ENCODE results near the gene FREM2.

FREM2 gene

DNA sequence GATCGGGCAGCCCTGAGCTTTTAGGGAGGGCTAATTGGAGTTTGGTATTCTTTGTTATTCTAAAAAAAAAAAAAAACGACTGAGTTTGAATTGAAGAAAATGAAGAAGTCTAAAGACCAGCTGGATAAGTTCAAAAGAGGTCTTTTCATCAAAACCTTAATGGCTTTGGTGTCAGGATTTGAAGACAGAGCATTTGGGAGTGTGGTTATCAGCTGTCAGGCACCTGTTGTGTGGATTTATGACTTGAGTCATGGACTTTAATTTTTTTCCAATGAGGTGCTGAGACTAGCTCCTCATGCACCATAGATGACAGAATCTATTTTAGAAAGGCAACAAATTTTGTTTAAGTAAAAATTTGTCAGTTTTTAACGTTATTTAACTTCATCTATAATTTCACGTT, 72.5 kb downstream of the FREM2 start:
- DNase-seq (ENCODE audit: low read depth in 2 of 2), result no peak

- DNase-seq (ENCODE audit: low read depth in 2 of 2), result no peak
These were observed 76.8 kb downstream of the FREM2 start for GRCh38 chr13:38763446-38764381.

DNA sequence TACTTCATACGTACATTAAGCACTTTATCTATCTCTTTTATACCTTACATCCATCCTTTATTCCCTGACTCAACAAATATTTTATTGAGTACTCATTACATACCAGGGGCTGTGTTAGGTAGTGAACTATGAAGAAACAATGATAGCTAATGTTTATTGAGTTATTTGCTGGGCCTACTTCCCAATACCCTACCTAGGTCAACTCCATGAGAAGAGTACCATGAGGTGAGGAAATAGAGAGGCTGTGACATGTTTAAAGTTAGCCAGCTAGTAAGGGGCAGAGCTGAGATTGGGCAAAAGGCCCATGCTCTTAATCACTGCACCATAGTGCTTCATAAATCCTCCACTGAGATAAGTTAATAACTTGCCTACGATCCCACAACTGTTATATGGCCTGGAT, 79.9 kb downstream of the FREM2 start:
- DNase-seq (ENCODE audit: low read depth in 2 of 2), result no peak

GRCh38 chr13:38767506-38768265, 80.8 kb downstream of the FREM2 start:
- no peak for DNase-seq (ENCODE audit: low read depth in 2 of 2)

DNA sequence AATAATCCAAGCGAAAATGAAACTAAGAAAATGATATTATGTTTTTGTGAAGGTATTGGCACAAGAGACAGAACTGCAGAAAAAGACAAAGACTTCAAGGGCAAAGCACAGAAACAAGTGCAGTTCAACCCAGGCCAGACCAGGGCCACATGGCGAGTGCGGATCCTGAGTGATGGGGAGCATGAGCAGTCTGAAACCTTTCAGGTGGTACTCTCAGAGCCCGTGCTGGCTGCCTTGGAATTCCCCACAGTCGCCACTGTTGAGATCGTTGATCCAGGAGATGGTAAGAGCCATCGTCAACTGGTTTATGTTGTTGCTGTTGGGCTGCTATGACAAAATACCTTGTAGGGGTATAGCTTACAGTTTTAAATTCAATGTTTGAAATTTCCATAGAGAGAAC, 82.6 kb downstream of the FREM2 start:
- no peak for DNase-seq (ENCODE audit: low read depth in 2 of 2)

DNA sequence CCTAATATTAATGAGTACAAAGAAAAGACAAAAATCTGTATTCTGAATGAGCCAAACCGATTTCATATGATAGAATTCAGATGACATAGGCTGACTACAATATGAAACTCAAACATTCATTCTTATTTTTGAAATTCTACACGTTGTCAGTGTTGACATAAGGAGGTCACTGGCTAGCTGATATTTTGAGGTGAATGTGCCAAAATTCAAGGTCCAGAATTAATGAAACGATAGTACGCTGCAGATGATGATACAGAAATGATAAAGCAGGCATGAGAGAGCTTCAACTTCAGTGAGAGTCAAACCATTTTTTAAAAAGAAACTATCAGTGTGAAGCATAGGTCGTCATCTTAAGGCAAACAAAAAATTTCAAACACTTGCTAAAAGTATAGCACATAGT, 88.2 kb downstream of the FREM2 start:
- no peak for DNase-seq (ENCODE audit: low read depth in 2 of 2)

DNA sequence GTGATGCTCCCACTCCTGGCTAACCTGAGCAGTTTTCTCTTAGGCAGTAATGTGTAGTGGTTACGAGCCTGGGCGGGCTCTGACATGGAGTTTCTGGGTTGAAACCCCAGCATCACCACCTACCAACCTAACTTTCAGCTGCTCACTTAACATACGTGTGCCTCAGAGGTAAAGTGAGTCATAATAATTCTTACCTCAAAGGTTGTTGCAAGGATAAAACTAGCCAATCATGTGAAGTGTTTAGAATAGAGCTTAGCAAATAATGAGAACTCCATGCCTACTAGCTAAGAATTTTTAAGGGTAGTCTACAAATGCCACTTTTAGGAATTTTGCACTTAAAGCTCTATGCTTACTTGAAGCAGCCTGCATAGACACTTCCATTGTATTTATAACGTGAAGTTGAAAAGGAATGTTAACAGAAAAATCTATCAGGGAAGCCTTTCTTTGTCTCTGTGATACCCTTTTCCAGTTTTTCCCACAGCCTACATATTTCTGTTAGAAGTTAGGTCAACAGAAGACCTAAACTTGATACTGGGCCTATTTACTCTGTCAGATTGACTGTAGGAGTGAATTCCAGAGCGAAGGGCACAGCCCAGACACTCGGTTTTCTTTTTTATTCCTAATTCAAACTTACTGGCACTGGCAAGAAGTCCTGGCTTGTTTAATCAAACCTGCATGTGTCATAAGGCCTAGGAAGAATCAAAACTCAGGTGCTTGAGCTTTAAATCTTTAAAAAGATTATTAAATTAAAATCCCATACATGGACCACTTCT, 90.7 kb downstream of the FREM2 start:
- no peak for DNase-seq (ENCODE audit: low read depth in 2 of 2)

- DNase-seq (ENCODE audit: low read depth in 2 of 2), result no peak
These were observed 94.7 kb downstream of the FREM2 start for GRCh38 chr13:38781539-38781938.

DNA sequence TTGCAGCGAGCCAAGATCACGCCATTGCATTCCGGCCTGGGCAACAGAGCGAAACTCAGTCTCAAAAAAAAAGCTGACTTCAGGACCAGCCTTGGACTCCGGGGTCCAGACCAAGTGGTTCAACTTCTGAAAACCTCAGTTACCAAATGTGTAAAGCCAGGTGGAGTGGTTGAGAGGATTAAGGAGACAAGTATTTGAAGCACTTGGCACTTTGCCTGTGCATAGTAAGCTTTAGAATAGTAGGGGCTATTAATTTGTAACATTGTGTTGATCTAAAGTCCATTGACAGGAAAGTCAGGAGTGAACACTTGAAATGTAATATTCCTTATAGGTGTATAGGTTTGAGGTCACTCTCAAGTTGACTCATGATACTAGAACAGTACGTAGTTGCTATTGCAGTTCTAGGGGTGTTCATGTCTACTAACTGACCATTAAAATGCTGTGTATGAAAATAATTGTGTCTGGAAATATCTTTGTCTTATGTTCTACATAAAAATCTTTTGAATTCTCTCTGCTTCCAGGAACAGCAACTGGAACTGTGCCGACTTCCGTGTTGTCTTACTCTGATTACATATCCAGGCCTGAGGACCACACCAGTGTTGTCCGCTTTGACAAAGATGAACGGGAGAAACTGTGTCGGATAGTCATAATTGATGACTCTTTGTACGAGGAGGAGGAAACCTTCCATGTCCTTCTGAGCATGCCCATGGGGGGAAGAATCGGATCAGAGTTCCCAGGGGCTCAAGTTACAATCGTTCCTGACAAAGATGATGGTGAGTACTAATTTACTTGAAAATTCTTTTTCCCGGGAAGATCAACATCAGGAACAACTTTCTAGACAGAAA, 97.4 kb downstream of the FREM2 start:
- DNase-seq (ENCODE audit: low read depth in 2 of 2), result no peak

DNA sequence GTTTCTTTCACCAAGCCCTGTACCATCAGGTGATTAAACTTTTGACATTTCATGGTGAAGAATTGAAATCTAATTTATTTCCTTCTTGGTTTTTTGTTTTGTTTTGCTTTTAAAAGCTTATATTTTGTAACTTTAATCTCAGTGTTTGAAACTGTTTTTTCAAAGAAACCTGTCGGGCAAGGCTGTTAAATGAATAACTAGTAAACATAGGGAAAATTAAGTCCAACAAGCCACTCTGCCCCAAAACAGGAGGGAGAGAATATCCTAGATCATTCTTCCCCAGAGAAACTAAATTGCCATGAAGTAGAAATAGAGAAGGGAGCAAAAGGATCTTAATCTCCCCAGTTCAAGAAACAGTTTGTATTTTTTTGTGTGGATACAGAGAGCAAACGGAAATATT, 98.2 kb downstream of the FREM2 start:
- DNase-seq (ENCODE audit: low read depth in 2 of 2), result no peak

DNA sequence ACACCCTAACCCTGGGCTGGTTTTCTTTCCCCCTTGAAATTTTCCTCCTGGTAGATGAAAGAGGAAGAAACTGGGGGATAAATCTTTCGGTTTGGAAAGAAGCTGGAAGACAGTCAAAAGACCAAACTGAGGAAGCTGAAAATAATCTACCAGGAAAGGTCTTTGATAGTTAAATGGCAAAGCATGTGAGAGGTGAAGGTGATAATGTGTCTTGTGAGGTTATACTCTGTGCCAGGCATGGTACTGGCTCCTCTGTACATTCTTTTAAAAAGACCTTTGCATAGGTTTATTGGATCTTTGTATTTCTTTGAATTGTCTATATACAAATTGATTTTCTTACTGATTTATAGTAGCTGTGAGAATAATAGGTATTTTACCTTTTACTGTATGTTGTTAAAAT, 98.6 kb downstream of the FREM2 start:
- DNase-seq (ENCODE audit: low read depth in 2 of 2), result no peak

GRCh38 chr13:38787550-38787949, 100.7 kb downstream of the FREM2 start:
- no peak for DNase-seq (ENCODE audit: low read depth in 2 of 2)

- no peak for DNase-seq (ENCODE audit: low read depth in 2 of 2)
These were observed 110.0 kb downstream of the FREM2 start for GRCh38 chr13:38796890-38797289.

GRCh38 chr13:38803531-38803930, 116.7 kb downstream of the FREM2 start:
- DNase-seq (ENCODE audit: low read depth in 2 of 2), result no peak

- no peak for DNase-seq (ENCODE audit: low read depth in 2 of 2)
These were observed 117.2 kb downstream of the FREM2 start for GRCh38 chr13:38804061-38804460.

GRCh38 chr13:38804536-38804935, 117.7 kb downstream of the FREM2 start:
- DNase-seq (ENCODE audit: low read depth in 2 of 2), result no peak

DNA sequence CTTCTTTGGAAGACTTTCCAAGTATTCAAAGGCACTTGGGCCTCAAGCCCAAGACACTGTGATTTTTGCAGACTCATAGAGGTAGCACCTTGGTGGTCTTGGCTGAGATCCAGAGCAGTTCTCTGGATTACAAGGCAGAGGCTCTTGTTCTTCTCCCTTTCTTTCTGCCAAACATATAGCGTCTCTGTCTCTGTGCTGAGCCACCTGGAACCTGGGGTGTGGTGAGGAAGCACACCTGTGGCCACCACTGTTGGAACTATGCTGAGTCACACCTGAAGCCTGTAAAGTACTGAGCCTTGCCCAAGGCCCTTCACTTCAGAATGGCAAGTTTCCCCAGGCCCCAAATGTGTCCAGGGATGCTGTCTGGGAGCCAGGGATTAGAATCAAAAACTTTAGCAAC, 127.5 kb downstream of the FREM2 start:
- no peak for DNase-seq (ENCODE audit: low read depth in 2 of 2)

DNA sequence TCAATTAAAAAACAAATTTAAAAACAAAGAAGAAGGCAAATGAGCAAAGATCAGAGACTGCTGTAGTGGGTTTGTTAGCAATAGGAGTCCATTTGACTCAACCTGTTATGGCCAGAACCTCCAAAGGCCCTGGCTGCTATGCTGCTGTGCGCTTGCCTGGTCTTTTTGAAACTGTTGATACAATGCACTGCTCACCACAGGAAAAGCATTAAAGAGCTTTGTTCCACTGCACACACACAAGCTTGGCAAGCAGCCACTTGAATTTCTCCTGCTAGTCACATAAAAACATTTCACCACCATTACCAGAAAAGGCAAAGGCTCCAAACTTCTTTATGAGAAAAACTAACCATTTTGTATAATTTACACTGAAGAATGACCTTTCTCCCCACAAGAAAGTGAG, 132.2 kb downstream of the FREM2 start:
- DNase-seq (ENCODE audit: low read depth in 2 of 2), result no peak

- DNase-seq (ENCODE audit: low read depth in 2 of 2), result no peak
These were observed 132.7 kb downstream of the FREM2 start for GRCh38 chr13:38819596-38819995.

DNA sequence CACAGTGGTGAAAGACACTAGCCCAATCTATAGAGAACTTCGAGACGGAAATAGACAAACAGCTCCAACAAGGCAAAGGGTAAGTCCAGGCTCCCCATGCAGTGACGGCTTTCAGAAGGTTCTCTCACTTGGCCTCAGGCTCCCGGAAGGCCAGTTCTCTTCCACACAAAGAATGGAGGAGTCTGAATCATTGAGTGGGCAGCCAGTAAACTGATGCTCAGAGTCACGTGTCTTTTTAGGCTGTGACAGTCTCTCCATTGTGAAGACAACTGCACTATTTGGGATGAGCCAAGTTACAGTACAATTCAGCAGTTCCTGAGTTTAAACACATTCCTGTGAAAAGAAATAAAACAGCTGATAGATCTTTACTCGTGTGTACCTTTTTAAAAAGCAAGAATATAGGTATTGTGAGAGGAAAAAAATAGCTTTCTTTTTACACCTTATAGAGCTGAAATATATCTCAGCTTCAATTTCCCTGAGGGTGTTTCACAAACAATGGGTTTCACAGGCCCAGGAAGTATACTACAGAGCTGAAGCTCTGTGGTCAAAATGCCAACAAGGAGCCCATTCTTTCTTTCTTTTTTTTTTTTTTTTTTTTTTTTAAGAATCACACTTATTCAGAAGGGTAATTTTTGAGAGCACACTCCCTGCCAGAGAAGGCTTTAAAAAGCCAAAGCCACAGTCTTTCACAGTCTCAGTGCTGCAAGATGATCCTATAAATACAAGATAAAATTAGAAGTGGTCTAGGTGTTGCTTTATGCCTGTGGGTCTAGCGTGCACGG, 135.1 kb downstream of the FREM2 start:
- DNase-seq (ENCODE audit: low read depth in 2 of 2), result no peak

- no peak for DNase-seq (ENCODE audit: low read depth in 2 of 2)
These were observed 137.5 kb downstream of the FREM2 start for GRCh38 chr13:38824342-38824741.

All from stimulated activated CD4-positive, alpha-beta T cell treated with anti-CD3 and anti-CD28 coated beads, Interleukin-1b, Interleukin-23, amount 100 ng/mL, for 4 hours (primary cell).